ENCODE data around the gene MITF. TPM values are rescaled to one million over a fixed set of nuclear protein-coding genes. Genes with fewer than 3 reads are reported as not detected.
"Not testable (repeated sequence)": the region's sequence is repeated elsewhere in the genome, so short reads cannot be mapped to it uniquely, and the experiment has no call there.

The MITF gene
- total RNA-seq, 4 donors from 2014 or later: 13.7 to 39.0 (median 27.4) TPM

GRCh38 chr3:69786854-69787253 lies 47.6 kb downstream of the MITF start:
- DNase-seq (ENCODE audit: low spot score): no peak
- no peak for TF ChIP-seq CTCF (IDR thresholded peaks at IDR 0.05)
- ATAC-seq (ENCODE audit: low FRiP score): no peak

- peak; percentile 73 for ATAC-seq (ENCODE audit: low FRiP score)
- no peak for DNase-seq (ENCODE audit: low spot score)
- no peak for TF ChIP-seq CTCF (IDR thresholded peaks at IDR 0.05)
Measured at GRCh38 chr3:69787436-69788168, 48.3 kb downstream of the MITF start.

GRCh38 chr3:69791106-69791505 lies 51.8 kb downstream of the MITF start:
- DNase-seq (ENCODE audit: low spot score): peak; percentile 60
- peak; percentile 78 for ATAC-seq (ENCODE audit: low FRiP score)
- TF ChIP-seq CTCF (IDR thresholded peaks at IDR 0.05): no peak

- TF ChIP-seq CTCF (IDR thresholded peaks at IDR 0.05): no peak
- ATAC-seq (ENCODE audit: low FRiP score) (peak; percentile 34), DNase-seq (ENCODE audit: low spot score) (no peak)
Measured at GRCh38 chr3:69791919-69792399, 52.7 kb downstream of the MITF start.

- DNase-seq (ENCODE audit: low spot score); ATAC-seq (ENCODE audit: low FRiP score): not testable (repeated sequence)
Measured at GRCh38 chr3:69796126-69796525, 56.9 kb downstream of the MITF start.

GRCh38 chr3:69803681-69804270 lies 64.5 kb downstream of the MITF start:
- no peak for DNase-seq (ENCODE audit: low spot score)
- TF ChIP-seq CTCF (IDR thresholded peaks at IDR 0.05): no peak
- ATAC-seq (ENCODE audit: low FRiP score): no peak

GRCh38 chr3:69805491-69805890 lies 66.2 kb downstream of the MITF start:
- ATAC-seq (ENCODE audit: low FRiP score) (no peak), DNase-seq (ENCODE audit: low spot score) (no peak)
- no peak for TF ChIP-seq CTCF (IDR thresholded peaks at IDR 0.05)

All from omental fat pad (tissue), 4 donors.